ENCODE measurements around the gene RTN4R.

RTN4R gene

DNA sequence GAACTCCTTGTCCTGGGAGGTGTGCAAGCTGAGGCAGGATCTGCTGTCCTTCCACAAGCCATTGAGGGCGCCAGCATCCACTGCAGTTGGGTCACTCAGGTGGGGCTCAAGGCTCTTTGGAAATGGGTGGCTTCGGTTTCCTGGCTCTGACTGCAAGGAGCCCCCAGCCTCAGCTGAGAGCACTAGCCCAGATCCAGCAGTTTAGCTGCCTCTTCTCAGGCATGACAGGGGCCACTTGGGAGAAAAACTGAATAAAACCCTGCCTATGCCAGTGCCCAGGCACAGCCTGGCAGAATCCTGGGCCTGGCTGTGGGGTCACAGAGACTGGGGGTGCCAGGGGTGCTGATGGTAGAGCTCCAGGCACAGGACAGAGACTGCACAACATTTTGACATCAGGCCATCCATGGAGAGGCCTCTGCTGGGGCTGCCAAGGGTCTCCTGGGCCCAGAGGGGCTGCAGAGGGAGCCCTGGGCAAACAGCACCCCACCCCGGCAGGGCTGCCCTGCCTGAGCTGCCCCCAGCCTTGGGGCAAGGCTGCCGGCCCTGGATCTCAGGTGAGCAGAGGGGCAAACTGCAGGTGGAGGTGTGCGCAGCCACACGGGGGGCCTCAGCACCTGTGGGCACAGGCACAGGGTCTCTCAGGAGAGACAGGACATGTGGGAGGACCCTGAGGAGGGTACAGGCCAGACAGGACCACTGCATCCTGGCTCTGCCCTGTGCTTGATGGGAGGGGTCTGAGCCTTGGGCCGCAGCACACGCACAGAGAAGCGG lies 28.3 kb downstream of the RTN4R start:
- DNase-seq = no peak

GRCh38 chr22:20238901-20239675 lies 29.0 kb downstream of the RTN4R start:
- peak; percentile 56 for DNase-seq

GRCh38 chr22:20238536-20238900 lies 29.6 kb downstream of the RTN4R start:
- DNase-seq = peak; percentile 36

- no peak for DNase-seq
Measured at GRCh38 chr22:20237480-20238440, 30.4 kb downstream of the RTN4R start.

- no peak for DNase-seq
Measured at GRCh38 chr22:20236052-20236717, 31.9 kb downstream of the RTN4R start.

- DNase-seq = no peak
Measured at GRCh38 chr22:20235389-20235991, 32.6 kb downstream of the RTN4R start.

DNA sequence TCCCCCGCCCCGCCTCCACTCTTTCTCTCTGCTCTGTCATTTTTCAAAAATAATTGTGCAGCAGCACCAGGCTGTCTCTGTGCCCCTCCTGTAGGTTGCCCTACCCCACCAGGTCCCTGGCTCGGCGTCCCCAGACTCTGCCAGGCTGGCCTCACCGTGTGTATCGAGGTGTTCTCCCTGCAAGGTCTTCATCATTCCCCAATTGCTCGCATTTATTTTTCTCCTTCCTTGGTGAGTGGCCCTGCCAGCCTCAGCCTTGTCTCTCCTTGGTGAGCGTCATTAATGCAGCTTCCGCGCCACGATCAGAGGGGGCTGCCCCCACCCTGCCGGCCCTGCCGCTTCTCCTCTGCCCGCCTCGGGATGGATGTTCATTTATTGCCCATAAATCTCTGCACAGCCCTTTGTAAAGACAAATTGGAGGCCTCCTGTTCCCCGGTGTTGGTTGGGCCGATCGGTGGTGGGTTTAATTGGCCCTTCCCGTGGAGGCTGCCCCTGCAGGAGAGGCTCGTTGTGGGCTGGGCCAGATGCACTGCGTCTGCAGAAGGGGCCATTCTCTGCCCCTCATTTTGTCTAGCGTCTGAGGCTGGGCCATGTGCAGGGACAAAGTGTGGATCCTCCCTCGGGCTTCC lies 33.2 kb downstream of the RTN4R start:
- DNase-seq = no peak

DNA sequence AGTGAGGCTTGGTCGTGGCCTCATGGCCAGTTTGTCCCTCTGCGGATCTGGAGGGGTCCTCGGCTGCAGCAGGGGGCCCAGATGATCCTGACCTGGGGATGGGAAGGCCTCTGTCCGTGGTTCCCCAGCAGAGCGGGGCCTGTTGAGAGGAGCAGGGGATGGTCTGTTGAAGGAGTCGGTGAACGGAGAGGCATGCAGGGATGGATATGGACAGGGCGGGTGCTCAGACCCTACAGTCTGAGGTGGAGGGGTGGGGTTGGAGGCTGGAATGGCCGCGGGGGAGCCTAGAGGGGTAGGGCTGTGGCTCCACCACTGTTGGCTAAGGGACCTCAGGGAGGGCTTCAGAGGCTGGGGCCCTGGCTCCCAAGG lies 33.8 kb downstream of the RTN4R start:
- DNase-seq = no peak

GRCh38 chr22:20233351-20234313 lies 34.5 kb downstream of the RTN4R start:
- DNase-seq = no peak

DNA sequence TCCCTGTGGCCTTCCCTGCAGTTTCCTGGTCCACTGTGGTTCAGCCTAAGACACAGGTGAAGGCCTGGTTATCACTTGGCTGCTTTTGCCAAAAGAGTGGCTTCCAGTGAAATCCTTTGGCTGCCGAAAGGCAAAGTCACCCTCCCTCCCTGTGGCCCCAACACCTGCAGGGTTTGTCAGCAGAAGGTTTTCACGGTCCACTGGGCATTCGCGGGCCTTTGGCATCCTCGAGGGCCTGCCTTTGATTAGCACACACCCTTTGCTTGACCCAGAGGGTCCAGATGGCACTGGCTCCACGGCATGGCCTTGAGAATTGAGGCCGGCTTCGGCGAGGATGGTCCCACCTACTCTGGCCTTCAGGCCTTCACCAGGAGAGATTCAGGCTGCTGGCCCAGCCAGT lies 35.3 kb downstream of the RTN4R start:
- DNase-seq = no peak

GRCh38 chr22:20232237-20232598 lies 35.9 kb downstream of the RTN4R start:
- DNase-seq = no peak

- DNase-seq = no peak
Measured at GRCh38 chr22:20231514-20232236, 36.4 kb downstream of the RTN4R start.

- no peak for DNase-seq
Measured at GRCh38 chr22:20230777-20231420, 37.2 kb downstream of the RTN4R start.

GRCh38 chr22:20229916-20230775 lies 38.0 kb downstream of the RTN4R start:
- DNase-seq = no peak

DNA sequence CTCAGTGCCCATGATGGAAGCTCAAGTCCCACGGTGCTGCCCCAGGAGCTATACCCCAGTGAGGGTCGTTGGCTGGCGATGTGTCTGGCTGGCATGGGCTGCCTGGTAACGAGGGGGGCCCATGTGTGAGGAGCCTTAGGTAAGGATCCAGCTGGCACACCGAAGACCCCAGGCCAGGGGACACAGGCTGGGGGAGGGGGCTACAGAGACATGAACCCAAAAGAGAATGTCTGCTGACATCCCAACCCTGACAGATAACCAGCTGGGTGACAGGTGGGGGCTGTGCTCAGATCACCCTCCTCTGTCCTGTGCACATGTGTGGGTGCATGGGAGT lies 39.2 kb downstream of the RTN4R start:
- DNase-seq = no peak

DNA sequence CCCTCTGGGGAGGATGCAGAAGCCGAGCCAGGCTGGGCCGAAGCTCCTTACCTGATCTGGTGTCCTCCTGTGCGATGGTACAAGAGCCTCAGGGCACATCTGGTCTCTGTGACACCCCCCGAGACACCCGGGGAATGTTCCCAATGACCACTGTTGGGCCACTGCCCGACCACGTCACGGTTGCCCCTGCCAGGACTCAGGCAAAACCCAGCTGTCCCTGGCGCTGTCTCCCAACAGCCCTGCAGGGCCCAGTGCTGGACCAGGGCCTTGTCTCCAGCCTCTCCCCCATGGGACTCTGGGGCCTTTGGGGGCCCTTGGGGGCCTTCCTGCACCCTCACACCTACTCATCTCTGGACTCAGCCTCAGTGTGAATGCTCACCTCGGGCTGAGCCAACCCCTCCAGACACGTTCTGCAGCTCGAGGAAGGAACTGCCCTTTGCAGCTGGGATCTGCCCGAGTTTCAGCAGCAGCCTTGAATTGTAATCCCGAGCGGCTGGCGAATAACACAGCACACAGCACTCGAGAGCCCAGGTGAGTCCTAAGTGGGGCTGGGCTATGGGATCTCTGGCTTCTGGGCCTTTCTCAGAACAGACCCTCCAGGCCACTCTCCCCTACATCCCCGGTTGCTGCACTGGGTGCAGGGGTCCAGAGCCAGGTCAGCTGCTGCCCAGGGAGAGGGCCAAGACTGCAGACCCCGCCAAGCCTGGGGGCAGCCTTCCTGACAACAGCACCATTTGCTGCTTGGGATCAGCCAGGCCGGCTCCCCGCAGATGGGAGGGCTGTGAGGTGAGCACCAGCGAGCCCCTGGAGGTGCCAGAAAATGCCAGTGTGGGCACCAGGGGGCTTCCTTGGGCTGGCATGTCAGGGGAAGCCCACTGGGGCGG lies 39.8 kb downstream of the RTN4R start:
- DNase-seq = no peak

- DNase-seq = no peak
Measured at GRCh38 chr22:20227363-20227762, 40.8 kb downstream of the RTN4R start.

All from EL (cell line).